ENCODE results near the gene SLC29A3. TPM values are rescaled to one million over a fixed set of nuclear protein-coding genes. Genes with fewer than 3 reads are reported as not detected.

SLC29A3 gene
- total and polyA plus RNA-seq, 5 donors from 2014 or later, result 4.8 to 16.2 (median 11.1) TPM

- Mint-ChIP-seq H3K27me3 (peaks cover 19% of the 10 kb centered on the region), H3K4me1 (peaks cover 0 to under 1% (median under 1%) of the 10 kb centered on the region in 4 donors), H3K27ac (peak overlapping the region in 1 of 3 donors; percentile 28), H3K9me3 (no peaks in the 10 kb centered on the region), H3K36me3 (no peaks in the 10 kb centered on the region), H3K4me3 (no peak overlapping the region)
- Histone ChIP-seq H3K4me3 (ENCODE audit: low read depth, low read length) (no peak overlapping the region), H3K27me3 (ENCODE audit: control insufficient read depth, insufficient read depth, low read length) (peaks cover 5% of the 10 kb centered on the region), H3K27ac (ENCODE audit: insufficient read depth, low read length, poor library complexity, severe bottlenecking) (no peak overlapping the region), H3K4me1 (ENCODE audit: control insufficient read depth, insufficient read depth, low read length, poor library complexity, severe bottlenecking) (no peaks in the 10 kb centered on the region), H3K9me3 (ENCODE audit: control insufficient read depth in 2 of 2, low read length in 2 of 2) (no peaks in the 10 kb centered on the region), H3K36me3 (ENCODE audit: control insufficient read depth, insufficient read depth, low read length) (no peaks in the 10 kb centered on the region)
- no peak for ATAC-seq (ENCODE audit: low read depth in 2 of 2)
- DNase-seq, result no peak
Observed at GRCh38 chr10:71382757-71383156, 63.7 kb downstream of the SLC29A3 start.

GRCh38 chr10:71383972-71384687, 65.1 kb downstream of the SLC29A3 start:
- H3K27ac Mint-ChIP-seq, result no peak overlapping the region
- no peaks in the 10 kb centered on the region for H3K36me3 Mint-ChIP-seq
- peaks cover 29% of the 10 kb centered on the region for H3K27me3 Mint-ChIP-seq
- H3K27ac ChIP-seq (ENCODE audit: insufficient read depth, low read length, poor library complexity, severe bottlenecking), result no peak overlapping the region
- H3K4me3 Mint-ChIP-seq, result no peak overlapping the region
- H3K4me1 Mint-ChIP-seq, result no peaks in the 10 kb centered on the region
- H3K9me3 Mint-ChIP-seq, result no peaks in the 10 kb centered on the region
- no peaks in the 10 kb centered on the region for H3K36me3 ChIP-seq (ENCODE audit: control insufficient read depth, insufficient read depth, low read length)
- H3K4me3 ChIP-seq (ENCODE audit: low read depth, low read length), result no peak overlapping the region
- no peaks in the 10 kb centered on the region for H3K9me3 ChIP-seq (ENCODE audit: control insufficient read depth in 2 of 2, low read length in 2 of 2)
- H3K4me1 ChIP-seq (ENCODE audit: control insufficient read depth, insufficient read depth, low read length, poor library complexity, severe bottlenecking), result no peaks in the 10 kb centered on the region
- DNase-seq (peak; percentile 49 to 59 (median 56)), ATAC-seq (ENCODE audit: low read depth in 2 of 2) (peak; percentile 50 to 71)
- H3K27me3 ChIP-seq (ENCODE audit: control insufficient read depth, insufficient read depth, low read length), result peaks cover 5% of the 10 kb centered on the region

- no peaks in the 10 kb centered on the region for H3K9me3 Mint-ChIP-seq
Observed at GRCh38 chr10:71388171-71388570, 69.1 kb downstream of the SLC29A3 start.

GRCh38 chr10:71388583-71389310, 69.7 kb downstream of the SLC29A3 start:
- Histone ChIP-seq H3K4me1 (ENCODE audit: control insufficient read depth, insufficient read depth, low read length, poor library complexity, severe bottlenecking) (no peaks in the 10 kb centered on the region), H3K27ac (ENCODE audit: insufficient read depth, low read length, poor library complexity, severe bottlenecking) (no peak overlapping the region), H3K36me3 (ENCODE audit: control insufficient read depth, insufficient read depth, low read length) (no peaks in the 10 kb centered on the region), H3K4me3 (ENCODE audit: low read depth, low read length) (no peak overlapping the region), H3K27me3 (ENCODE audit: control insufficient read depth, insufficient read depth, low read length) (peaks cover 5% of the 10 kb centered on the region), H3K9me3 (ENCODE audit: control insufficient read depth in 2 of 2, low read length in 2 of 2) (no peaks in the 10 kb centered on the region)
- DNase-seq (no peak), ATAC-seq (ENCODE audit: low read depth in 2 of 2) (no peak)
- Mint-ChIP-seq H3K36me3 (no peaks in the 10 kb centered on the region), H3K9me3 (no peaks in the 10 kb centered on the region), H3K4me1 (no peaks in the 10 kb centered on the region), H3K27me3 (peaks cover 40% of the 10 kb centered on the region), H3K27ac (no peak overlapping the region), H3K4me3 (no peak overlapping the region)

More at GRCh38 chr10:71388171-71388570, 69.1 kb downstream of the SLC29A3 start:
- Histone ChIP-seq H3K36me3 (ENCODE audit: control insufficient read depth, insufficient read depth, low read length) (no peaks in the 10 kb centered on the region), H3K27me3 (ENCODE audit: control insufficient read depth, insufficient read depth, low read length) (peaks cover 5% of the 10 kb centered on the region), H3K4me1 (ENCODE audit: control insufficient read depth, insufficient read depth, low read length, poor library complexity, severe bottlenecking) (no peaks in the 10 kb centered on the region), H3K9me3 (ENCODE audit: control insufficient read depth in 2 of 2, low read length in 2 of 2) (no peaks in the 10 kb centered on the region), H3K4me3 (ENCODE audit: low read depth, low read length) (no peak overlapping the region), H3K27ac (ENCODE audit: insufficient read depth, low read length, poor library complexity, severe bottlenecking) (no peak overlapping the region)
- H3K27ac Mint-ChIP-seq, result no peak overlapping the region
- ATAC-seq (ENCODE audit: low read depth in 2 of 2), result no peak
- no peak for DNase-seq
- no peaks in the 10 kb centered on the region for H3K4me1 Mint-ChIP-seq
- H3K27me3 Mint-ChIP-seq, result peaks cover 39% of the 10 kb centered on the region
- H3K36me3 Mint-ChIP-seq, result no peaks in the 10 kb centered on the region
- H3K4me3 Mint-ChIP-seq, result no peak overlapping the region

- H3K4me3 ChIP-seq (ENCODE audit: low read depth, low read length), result no peak overlapping the region
- no peaks in the 10 kb centered on the region for H3K4me1 ChIP-seq (ENCODE audit: control insufficient read depth, insufficient read depth, low read length, poor library complexity, severe bottlenecking)
- no peak overlapping the region for H3K27ac Mint-ChIP-seq
- DNase-seq (no peak), ATAC-seq (ENCODE audit: low read depth in 2 of 2) (no peak)
- H3K4me3 Mint-ChIP-seq, result no peak overlapping the region
- H3K9me3 ChIP-seq (ENCODE audit: control insufficient read depth in 2 of 2, low read length in 2 of 2), result no peaks in the 10 kb centered on the region
- no peaks in the 10 kb centered on the region for H3K36me3 ChIP-seq (ENCODE audit: control insufficient read depth, insufficient read depth, low read length)
- no peak overlapping the region for H3K27ac ChIP-seq (ENCODE audit: insufficient read depth, low read length, poor library complexity, severe bottlenecking)
- H3K4me1 Mint-ChIP-seq, result no peaks in the 10 kb centered on the region
- H3K27me3 Mint-ChIP-seq, result peaks cover 52% of the 10 kb centered on the region
- no peaks in the 10 kb centered on the region for H3K36me3 Mint-ChIP-seq
- peaks cover 10% of the 10 kb centered on the region for H3K27me3 ChIP-seq (ENCODE audit: control insufficient read depth, insufficient read depth, low read length)
- H3K9me3 Mint-ChIP-seq, result peaks cover 0 to 3% (median 0%) of the 10 kb centered on the region in 7 donors
Observed at GRCh38 chr10:71389768-71390460, 70.9 kb downstream of the SLC29A3 start.

- peaks cover 14% of the 10 kb centered on the region for H3K27me3 ChIP-seq (ENCODE audit: control insufficient read depth, insufficient read depth, low read length)
- ATAC-seq (ENCODE audit: low read depth in 2 of 2) (no peak), DNase-seq (no peak)
- Mint-ChIP-seq H3K27me3 (peaks cover 57% of the 10 kb centered on the region), H3K27ac (no peak overlapping the region), H3K9me3 (peaks cover 0 to 3% (median 0%) of the 10 kb centered on the region in 7 donors), H3K36me3 (no peaks in the 10 kb centered on the region), H3K4me1 (no peaks in the 10 kb centered on the region), H3K4me3 (no peak overlapping the region)
- no peak overlapping the region for H3K27ac ChIP-seq (ENCODE audit: insufficient read depth, low read length, poor library complexity, severe bottlenecking)
- H3K36me3 ChIP-seq (ENCODE audit: control insufficient read depth, insufficient read depth, low read length), result no peaks in the 10 kb centered on the region
- no peak overlapping the region for H3K4me3 ChIP-seq (ENCODE audit: low read depth, low read length)
- no peaks in the 10 kb centered on the region for H3K4me1 ChIP-seq (ENCODE audit: control insufficient read depth, insufficient read depth, low read length, poor library complexity, severe bottlenecking)
- no peaks in the 10 kb centered on the region for H3K9me3 ChIP-seq (ENCODE audit: control insufficient read depth in 2 of 2, low read length in 2 of 2)
Observed at GRCh38 chr10:71390461-71390835, 71.4 kb downstream of the SLC29A3 start.

GRCh38 chr10:71390921-71391690, 72.0 kb downstream of the SLC29A3 start:
- Mint-ChIP-seq H3K27me3 (peaks cover 64% of the 10 kb centered on the region), H3K27ac (peak overlapping the region in 1 of 3 donors; percentile 72), H3K4me1 (peaks cover 0 to 2% (median 0%) of the 10 kb centered on the region in 4 donors), H3K36me3 (no peaks in the 10 kb centered on the region), H3K9me3 (peaks cover 0 to 3% (median 0%) of the 10 kb centered on the region in 7 donors), H3K4me3 (no peak overlapping the region)
- DNase-seq (no peak), ATAC-seq (ENCODE audit: low read depth in 2 of 2) (no peak)
- Histone ChIP-seq H3K4me1 (ENCODE audit: control insufficient read depth, insufficient read depth, low read length, poor library complexity, severe bottlenecking) (no peaks in the 10 kb centered on the region), H3K27me3 (ENCODE audit: control insufficient read depth, insufficient read depth, low read length) (peaks cover 20% of the 10 kb centered on the region), H3K9me3 (ENCODE audit: control insufficient read depth in 2 of 2, low read length in 2 of 2) (no peaks in the 10 kb centered on the region), H3K36me3 (ENCODE audit: control insufficient read depth, insufficient read depth, low read length) (no peaks in the 10 kb centered on the region), H3K4me3 (ENCODE audit: low read depth, low read length) (no peak overlapping the region), H3K27ac (ENCODE audit: insufficient read depth, low read length, poor library complexity, severe bottlenecking) (no peak overlapping the region)

All from CD4-positive, CD25-positive, alpha-beta regulatory T cell (primary cell).